Endothelial cell of umbilical vein (primary cell): ENCODE results near the gene SNX5. TPM values are rescaled to one million over a fixed set of nuclear protein-coding genes. Genes with fewer than 3 reads are reported as not detected.

ENCODE experiments used
- BruUV-seq: library from RNA; stranded (reverse); fragments of 400-500 nt; replicated peaks from 2 replicates; lab custom pipeline; 2021; lab: Mats Ljungman, UMichigan
- CTCF ChIA-PET: fragments of 300-600, 350-600 bp; sonication (Branson Sonifier 250); formaldehyde crosslinking; loops from one replicate; lab custom pipeline; 2021; ENCODE audit warnings: antibody characterized with exemption, inconsistent platforms; lab: Charles Lee
- POLR2A ChIA-PET: fragments of 300-600, 350-600 bp; sonication (Branson Sonifier 250); formaldehyde crosslinking; loops from one replicate; lab custom pipeline; 2021; ENCODE audit warnings: antibody characterized with exemption, inconsistent platforms; lab: Charles Lee
- DNase-seq: peaks from one replicate; pipeline ENCODE4 v3.0.0-alpha.2; 2011; ENCODE audit warnings: low read depth, low spot score
- FAIRE-seq: peaks from 2 replicates; lab custom pipeline; 2011; peaks lifted over from hg19 to GRCh38; lab: Jason Lieb, UNC
- H2AFZ ChIP-seq: 2 replicates; pipeline ENCODE4 v1.6.0; 2012; ENCODE audit warnings: low read depth, low read length, control low read depth, inconsistent platforms
- H3K27ac ChIP-seq: 2 replicates; pipeline ENCODE4 v1.5.1; 2011; ENCODE audit warnings: low read depth, mild to moderate bottlenecking, control low read depth, low read length, moderate library complexity; ENCODE audit not compliant: insufficient read depth
- H3K27me3 ChIP-seq, 2 experiments: 2 replicates each; pipeline versions ENCODE4 v1.6.0 to v1.6.1; 2011; ENCODE audit warnings: low read length in 2 of 2, mixed read lengths in 1 of 2; ENCODE audit not compliant: control insufficient read depth in 2 of 2, insufficient read depth in 2 of 2
- H3K36me3 ChIP-seq, 2 experiments: 2 replicates in 1 of 2; 3 replicates in 1 of 2; pipeline ENCODE4 v1.5.1; 2011; ENCODE audit warnings: low read length in 2 of 2, mild to moderate bottlenecking in 1 of 2, moderate library complexity in 1 of 2; ENCODE audit not compliant: control insufficient read depth in 2 of 2, insufficient read depth in 2 of 2; ENCODE audit errors: extremely low read depth in 1 of 2
- H3K4me1 ChIP-seq: 3 replicates; pipeline ENCODE4 v1.5.1; 2011; ENCODE audit warnings: mild to moderate bottlenecking, low read length; ENCODE audit not compliant: control insufficient read depth, insufficient read depth; ENCODE audit errors: extremely low read depth
- H3K4me2 ChIP-seq: 2 replicates; pipeline ENCODE4 v1.6.1; 2011; ENCODE audit warnings: low read length, control low read depth, mixed read lengths; ENCODE audit not compliant: insufficient read depth
- H3K4me3 ChIP-seq, 3 experiments: fragments of 200-600 bp in 1 of 3; sonication (generic), shearing (Covaris generic) in 1 of 3; replicated peaks in 1 of 3; 2 replicates each; pipeline ENCODE4 v1.5.1; 2011 to 2016; ENCODE audit warnings: control low read depth in 3 of 3, low read length in 3 of 3, mild to moderate bottlenecking in 2 of 3, inconsistent platforms in 1 of 3, low read depth in 1 of 3, moderate library complexity in 1 of 3; ENCODE audit not compliant: insufficient read depth in 1 of 3
- H3K79me2 ChIP-seq: 2 replicates; pipeline ENCODE4 v1.6.0; 2012; ENCODE audit warnings: low read length, inconsistent platforms; ENCODE audit not compliant: control insufficient read depth, insufficient read depth
- H3K9ac ChIP-seq: replicated peaks from 2 replicates; pipeline ENCODE3; 2011; ENCODE audit warnings: low read length, control low read depth; ENCODE audit not compliant: insufficient read depth; ENCODE audit errors: extremely low read depth
- H3K9me1 ChIP-seq: replicated peaks from 3 replicates; pipeline ENCODE4 v1.6.0; 2011; ENCODE audit warnings: mild to moderate bottlenecking, low read length; ENCODE audit not compliant: control insufficient read depth, insufficient read depth; ENCODE audit errors: extremely low read depth
- H3K9me3 ChIP-seq: replicated peaks from 2 replicates; pipeline ENCODE4 v1.5.1; 2012; ENCODE audit warnings: low read length, inconsistent platforms; ENCODE audit not compliant: control insufficient read depth, insufficient read depth
- H4K20me1 ChIP-seq: replicated peaks from 2 replicates; pipeline ENCODE3; 2011; ENCODE audit warnings: mild to moderate bottlenecking, low read length; ENCODE audit not compliant: control insufficient read depth, insufficient read depth; ENCODE audit errors: extremely low read depth
- CTCF ChIP-seq, 2 donors: IDR thresholded peaks; 1 replicate in 1 of 2; 2 replicates in 1 of 2; pipeline ENCODE4 v1.5.1; 2011; ENCODE audit warnings: low read length in 2 of 2, mild to moderate bottlenecking in 2 of 2, moderate library complexity in 2 of 2, control low read depth in 1 of 2, inconsistent platforms in 1 of 2, low read depth in 1 of 2; ENCODE audit not compliant: insufficient read depth in 1 of 2; ENCODE audit errors: extremely low read depth in 1 of 2
- EZH2 ChIP-seq: IDR thresholded peaks from 2 replicates; pipeline ENCODE4 v1.6.1; 2012; ENCODE audit warnings: borderline replicate concordance, low read depth, mild to moderate bottlenecking, moderate library complexity, low read length, inconsistent platforms; ENCODE audit not compliant: severe bottlenecking
- FOS ChIP-seq: IDR thresholded peaks from 2 replicates; pipeline ENCODE4 v1.6.1; 2011; ENCODE audit warnings: mild to moderate bottlenecking, low read length, moderate library complexity, borderline replicate concordance; ENCODE audit not compliant: insufficient read depth
- GATA2 ChIP-seq: IDR thresholded peaks from 2 replicates; pipeline ENCODE4 v1.7.0; 2011; ENCODE audit warnings: low read depth, mild to moderate bottlenecking, moderate library complexity, mixed read lengths, low read length; ENCODE audit not compliant: insufficient read length, insufficient read depth
- MYC ChIP-seq: IDR thresholded peaks from one replicate; pipeline ENCODE4 v1.6.1; 2011; ENCODE audit warnings: mild to moderate bottlenecking, low read depth, low read length
- dilution Hi-C: fragments of 300-500 bp; cut with MboI; formaldehyde crosslinking; loops from one replicate; pipeline ENCODE4 v1.15.0; 2019; ENCODE audit warnings: low sequenced_read_pairs; ENCODE audit not compliant: extremely low pct_ligation_motif_present
- intact Hi-C: fragments of 100-400 bp; cut with micrococcal nuclease; formaldehyde crosslinking; loops from one replicate; pipeline ENCODE4 v1.10.0; 2022
- polyA plus RNA-seq, 4 experiments: library from polyadenylated mRNA; depleted of rRNA in 3 of 4; stranded (reverse) in 3 of 4; unstranded in 1 of 4; fragments of >200 nt; gene quantifications; 2 replicates each; pipeline versions ENCODE4 v1.2.1 to v1.2.3, GENCODE V29; 2011 to 2012; ENCODE audit warnings: missing spikeins in 1 of 4
- total RNA-seq: library from RNA; stranded (reverse); gene quantifications from 2 replicates; pipeline ENCODE4 v1.2.3, GENCODE V29; 2021

Gene SNX5
- total and polyA plus RNA-seq, 2 donors (not counting 3 experiments of a cell fraction or from before 2014, with no cell fraction given): 76.2 to 121 TPM

GRCh38 chr20:17933711-17934110, 34.9 kb downstream of the SNX5 start:
- Histone ChIP-seq H3K9me3 (no peaks in the 10 kb centered on the region), H4K20me1 (no peaks in the 10 kb centered on the region), H3K27ac (no peak overlapping the region), H3K79me2 (no peaks in the 10 kb centered on the region), H3K4me3 (no peak overlapping the region), H3K36me3 (no peaks in the 10 kb centered on the region), H2AFZ (no peak overlapping the region), H3K27me3 (no peaks in the 10 kb centered on the region), H3K4me2 (no peak overlapping the region), H3K9ac (no peak overlapping the region), H3K4me1 (peaks cover 14% of the 10 kb centered on the region), H3K9me1 (no peaks in the 10 kb centered on the region)
- no peak for DNase-seq
- ChIA-PET CTCF (no interaction called here), POLR2A (no interaction called here)
- dilution Hi-C loops (no loop called here), intact Hi-C loops (no loop called here)
- no peak for FAIRE-seq
- TF ChIP-seq CTCF (IDR thresholded peaks at IDR 0.05; ENCODE audit: extremely low read depth in 1 of 2, insufficient read depth in 1 of 2, low read depth in 1 of 2, low read length in 2 of 2) (no peak), MYC (no peak)
- no TSS peak for BruUV-seq

GRCh38 chr20:17933121-17933520, 35.5 kb downstream of the SNX5 start:
- POLR2A ChIA-PET: no interaction called here
- no peak for TF ChIP-seq GATA2
- TF ChIP-seq CTCF (IDR thresholded peaks at IDR 0.05; ENCODE audit: extremely low read depth in 1 of 2, insufficient read depth in 1 of 2, low read depth in 1 of 2, low read length in 2 of 2): no peak
- no peak for TF ChIP-seq EZH2
- no peak for TF ChIP-seq FOS

More at GRCh38 chr20:17933121-17933520, 35.5 kb downstream of the SNX5 start:
- Histone ChIP-seq H3K4me3 (no peak overlapping the region), H4K20me1 (no peaks in the 10 kb centered on the region), H3K9me3 (no peaks in the 10 kb centered on the region), H3K9ac (no peak overlapping the region), H3K36me3 (no peaks in the 10 kb centered on the region), H3K4me2 (no peak overlapping the region), H3K4me1 (peaks cover 14% of the 10 kb centered on the region), H3K9me1 (no peaks in the 10 kb centered on the region), H3K79me2 (no peaks in the 10 kb centered on the region), H3K27me3 (no peaks in the 10 kb centered on the region), H3K27ac (no peak overlapping the region), H2AFZ (no peak overlapping the region)
- FAIRE-seq (no peak), DNase-seq (no peak)
- no TSS peak for BruUV-seq
- intact Hi-C loops: no loop called here
- CTCF ChIA-PET: no interaction called here
- dilution Hi-C loops: no loop called here
